H9 (cell line): Measurements from ENCODE around the gene RMDN2. TPM values are rescaled to one million over a fixed set of nuclear protein-coding genes. Genes with fewer than 3 reads are reported as not detected.

Experiments used
- DNase-seq: peaks from one replicate; pipeline ENCODE4 v3.0.0-alpha.2; 2017
- H2AFZ ChIP-seq: one replicate; pipeline ENCODE4 v1.6.1; 2013; ENCODE audit warnings: mild to moderate bottlenecking, low read length, control low read depth, moderate library complexity
- H2AK5ac ChIP-seq: 2 replicates; pipeline ENCODE4 v1.6.1; 2013; ENCODE audit warnings: low read length, control low read depth, mixed read lengths; ENCODE audit not compliant: insufficient read length
- H2BK120ac ChIP-seq: one replicate; pipeline ENCODE4 v1.6.1; 2013; ENCODE audit warnings: low read depth, mild to moderate bottlenecking, low read length, control low read depth, inconsistent platforms; ENCODE audit not compliant: poor library complexity, severe bottlenecking
- H2BK12ac ChIP-seq: 2 replicates; pipeline ENCODE4 v1.6.1; 2013; ENCODE audit warnings: low read length, control low read depth, mixed read lengths, low read depth; ENCODE audit not compliant: insufficient read length
- H2BK15ac ChIP-seq: 2 replicates; pipeline ENCODE4 v1.6.1; 2013; ENCODE audit warnings: low read depth, low read length, control low read depth
- H2BK20ac ChIP-seq: one replicate; pipeline ENCODE4 v1.6.1; 2013; ENCODE audit warnings: low read depth, mild to moderate bottlenecking, low read length, control low read depth, inconsistent platforms; ENCODE audit not compliant: poor library complexity, severe bottlenecking
- H2BK5ac ChIP-seq: 2 replicates; pipeline ENCODE4 v1.6.1; 2013; ENCODE audit warnings: low read length, control low read depth, mixed read lengths; ENCODE audit not compliant: insufficient read length
- H3K14ac ChIP-seq: 2 replicates; pipeline ENCODE4 v1.6.1; 2013; ENCODE audit warnings: low read length, control low read depth; ENCODE audit not compliant: insufficient read depth
- H3K18ac ChIP-seq: 2 replicates; pipeline ENCODE4 v1.6.1; 2013; ENCODE audit warnings: low read depth, mild to moderate bottlenecking, mixed read lengths, low read length, control low read depth; ENCODE audit not compliant: insufficient read length
- H3K23ac ChIP-seq: 2 replicates; pipeline ENCODE4 v1.6.1; 2013; ENCODE audit warnings: low read length, control low read depth, mixed read lengths, low read depth; ENCODE audit not compliant: insufficient read length
- H3K23me2 ChIP-seq: 2 replicates; pipeline ENCODE4 v1.6.1; 2013; ENCODE audit warnings: low read depth, mild to moderate bottlenecking, mixed read lengths, low read length, control low read depth; ENCODE audit not compliant: insufficient read length, poor library complexity, severe bottlenecking
- H3K27ac ChIP-seq: 2 replicates; pipeline ENCODE4 v1.5.1; 2013; ENCODE audit warnings: low read length, control low read depth, mixed read lengths, low read depth; ENCODE audit not compliant: insufficient read length
- H3K27me3 ChIP-seq: 2 replicates; pipeline ENCODE4 v1.6.1; 2013; ENCODE audit warnings: low read length, control low read depth, inconsistent platforms; ENCODE audit not compliant: insufficient read depth
- H3K4ac ChIP-seq: 2 replicates; pipeline ENCODE4 v1.6.1; 2013; ENCODE audit warnings: low read depth, mild to moderate bottlenecking, control low read depth, inconsistent platforms, low read length, moderate library complexity
- H3K4me1 ChIP-seq: 2 replicates; pipeline ENCODE4 v1.6.1; 2013; ENCODE audit warnings: low read length, control low read depth, inconsistent platforms; ENCODE audit not compliant: insufficient read depth
- H3K4me2 ChIP-seq: 2 replicates; pipeline ENCODE4 v1.6.1; 2013; ENCODE audit warnings: low read length, control low read depth, mixed read lengths; ENCODE audit not compliant: insufficient read length, insufficient read depth
- H3K56ac ChIP-seq: 2 replicates; pipeline ENCODE4 v1.6.1; 2013; ENCODE audit warnings: low read depth, mild to moderate bottlenecking, mixed read lengths, low read length, control low read depth; ENCODE audit not compliant: insufficient read length
- H3K79me1 ChIP-seq: 2 replicates; pipeline ENCODE4 v1.6.1; 2013; ENCODE audit warnings: low read depth, mild to moderate bottlenecking, moderate library complexity, low read length, control low read depth, inconsistent platforms; ENCODE audit not compliant: insufficient read depth, poor library complexity, severe bottlenecking
- H3K79me2 ChIP-seq: 2 replicates; pipeline ENCODE4 v1.6.1; 2013; ENCODE audit warnings: low read length, control low read depth, inconsistent platforms; ENCODE audit not compliant: insufficient read depth
- H3K9ac ChIP-seq: 2 replicates; pipeline ENCODE4 v1.6.1; 2013; ENCODE audit warnings: low read length, control low read depth, mixed read lengths; ENCODE audit not compliant: insufficient read length; ENCODE audit errors: extremely low read depth
- H3K9me3 ChIP-seq: one replicate; pipeline ENCODE4 v1.6.1; 2013; ENCODE audit warnings: low read depth, low read length, inconsistent platforms; ENCODE audit not compliant: control insufficient read depth
- H3T11ph ChIP-seq: one replicate; pipeline ENCODE4 v1.6.1; 2013; ENCODE audit warnings: mild to moderate bottlenecking, low read length, control low read depth, inconsistent platforms
- H4K20me1 ChIP-seq: one replicate; pipeline ENCODE4 v1.6.1; 2013; ENCODE audit not compliant: control insufficient read depth, insufficient read length, insufficient read depth
- H4K5ac ChIP-seq: 2 replicates; pipeline ENCODE4 v1.6.1; 2013; ENCODE audit warnings: low read depth, mild to moderate bottlenecking, mixed read lengths, low read length, control low read depth; ENCODE audit not compliant: insufficient read length
- H4K8ac ChIP-seq: replicated peaks from 2 replicates; pipeline ENCODE4 v1.6.1; 2013; ENCODE audit warnings: low read length, control low read depth, mixed read lengths, low read depth; ENCODE audit not compliant: insufficient read length
- H4K91ac ChIP-seq: 2 replicates; pipeline ENCODE4 v1.6.1; 2013; ENCODE audit warnings: low read depth, mild to moderate bottlenecking, moderate library complexity, mixed read lengths, low read length, control low read depth; ENCODE audit not compliant: insufficient read length
- H3K27ac Mint-ChIP-seq, 3 experiments: 2 replicates in 2 of 3; 3 replicates in 1 of 3; pipeline ENCODE4 v1.8.0; 2020 to 2021; ENCODE audit warnings: mixed read lengths in 3 of 3, mild to moderate bottlenecking in 1 of 3, moderate library complexity in 1 of 3
- H3K27me3 Mint-ChIP-seq: 2 replicates; pipeline ENCODE4 v1.8.0; 2021; ENCODE audit warnings: low read depth, mild to moderate bottlenecking, moderate library complexity, mixed read lengths
- H3K36me3 Mint-ChIP-seq, 3 experiments: 2 replicates in 2 of 3; 3 replicates in 1 of 3; pipeline ENCODE4 v1.8.0; 2020 to 2021; ENCODE audit warnings: low read depth in 3 of 3, mixed read lengths in 3 of 3; ENCODE audit not compliant: insufficient read depth in 1 of 3
- H3K4me1 Mint-ChIP-seq, 2 experiments: 2 replicates each; pipeline ENCODE4 v1.8.0; 2020; ENCODE audit warnings: mixed read lengths in 2 of 2
- H3K4me3 Mint-ChIP-seq, 2 experiments: 2 replicates in 1 of 2; 3 replicates in 1 of 2; pipeline ENCODE4 v1.8.0; 2020 to 2021; ENCODE audit warnings: mild to moderate bottlenecking in 2 of 2, mixed read lengths in 2 of 2, moderate library complexity in 1 of 2
- H3K9me3 Mint-ChIP-seq, 2 experiments: 2 replicates in 1 of 2; 3 replicates in 1 of 2; pipeline ENCODE4 v1.8.0; 2020; ENCODE audit warnings: mild to moderate bottlenecking in 2 of 2, mixed read lengths in 2 of 2, moderate library complexity in 1 of 2
- CTCF ChIP-seq: fragments of 200-600 bp; sonication (generic); conservative IDR thresholded peaks from 3 replicates; pipeline ENCODE4 v1.8.0; 2021; ENCODE audit warnings: antibody characterized with exemption, mild to moderate bottlenecking
- WGBS: extraction: QIAGEN DNeasy Blood & Tissue Kit; methylation state at CpG from one replicate; pipeline ENCODE4 v1.1.7; 2013; ENCODE audit warnings: missing lambda C conversion rate, low lambda C conversion rate, mixed read lengths; ENCODE audit not compliant: insufficient read length; ENCODE audit errors: extremely low coverage; 5-methylcytosine and 5-hydroxymethylcytosine counted together
- total RNA-seq: library from RNA; stranded (reverse); gene quantifications from 2 replicates; pipeline ENCODE4 v1.2.1, GENCODE V29; 2021

The RMDN2 gene
- total RNA-seq, 1 experiment from 2014 or later, result 2.8 TPM

- H3K27me3 Mint-ChIP-seq, result peaks cover 2% of the 10 kb centered on the region; the same call in 1 of the 2 replicates
Observed at GRCh38 chr2:37895140-37895539, 29.9 kb upstream of the RMDN2 start.

More at GRCh38 chr2:37895140-37895539, 29.9 kb upstream of the RMDN2 start:
- Histone ChIP-seq H2BK20ac (no peak overlapping the region), H3K4me1 (no peaks in the 10 kb centered on the region), H4K5ac (no peak overlapping the region), H2AK5ac (no peak overlapping the region), H2BK120ac (no peak overlapping the region), H3K27ac (no peak overlapping the region), H3K9me3 (no peaks in the 10 kb centered on the region), H4K20me1 (no peaks in the 10 kb centered on the region), H3K4ac (no peak overlapping the region), H2BK5ac (no peak overlapping the region), H4K91ac (no peak overlapping the region), H3K79me1 (no peaks in the 10 kb centered on the region), H4K8ac (no peak overlapping the region), H3K18ac (no peak overlapping the region), H3T11ph (no peak overlapping the region), H3K23me2 (no peaks in the 10 kb centered on the region), H3K56ac (no peak overlapping the region), H3K14ac (no peak overlapping the region), H3K9ac (no peak overlapping the region), H2AFZ (no peak overlapping the region), H3K23ac (no peak overlapping the region), H3K27me3 (no peaks in the 10 kb centered on the region), H3K79me2 (no peaks in the 10 kb centered on the region), H3K4me2 (no peak overlapping the region), H2BK15ac (no peak overlapping the region), H2BK12ac (no peak overlapping the region)
- no peak for DNase-seq
- Mint-ChIP-seq H3K36me3 (peaks cover 0 to 5% (median 0%) of the 10 kb centered on the region in 3 experiments; a peak in 4 of 7 replicates), H3K4me1 (peaks cover 9 to 12% of the 10 kb centered on the region in 2 experiments), H3K4me3 (no peak overlapping the region; a peak in 1 of 5 replicates), H3K27ac (no peak overlapping the region), H3K9me3 (peaks cover 2 to 4% of the 10 kb centered on the region in 2 experiments; a peak in 4 of 5 replicates)
- no peak for TF ChIP-seq CTCF
- WGBS, result no CpG with 5 or more reads among the region's 3 CpGs
